ENCODE data around the gene LZTS3.

DNA sequence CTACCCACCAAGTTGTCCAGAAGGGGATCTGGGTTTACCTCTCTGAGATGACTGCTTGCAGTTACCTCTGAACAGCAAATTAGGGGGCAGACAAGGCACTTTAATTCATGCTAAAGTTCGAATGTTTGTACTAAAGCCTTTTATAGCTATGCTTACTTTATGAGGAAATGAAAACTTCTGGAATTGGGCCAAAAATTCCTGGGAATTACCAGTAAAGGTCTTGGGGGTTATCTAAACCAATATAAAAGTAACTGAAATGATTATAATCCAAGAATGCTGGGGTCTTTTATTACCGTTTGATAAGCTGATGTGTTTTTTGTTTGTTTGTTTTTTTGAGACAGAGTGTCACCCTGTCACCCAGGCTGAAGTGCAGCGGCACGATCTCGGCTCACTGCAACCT lies 7.9 kb upstream of the LZTS3 start:
- TF ChIP-seq, protein P1, sequence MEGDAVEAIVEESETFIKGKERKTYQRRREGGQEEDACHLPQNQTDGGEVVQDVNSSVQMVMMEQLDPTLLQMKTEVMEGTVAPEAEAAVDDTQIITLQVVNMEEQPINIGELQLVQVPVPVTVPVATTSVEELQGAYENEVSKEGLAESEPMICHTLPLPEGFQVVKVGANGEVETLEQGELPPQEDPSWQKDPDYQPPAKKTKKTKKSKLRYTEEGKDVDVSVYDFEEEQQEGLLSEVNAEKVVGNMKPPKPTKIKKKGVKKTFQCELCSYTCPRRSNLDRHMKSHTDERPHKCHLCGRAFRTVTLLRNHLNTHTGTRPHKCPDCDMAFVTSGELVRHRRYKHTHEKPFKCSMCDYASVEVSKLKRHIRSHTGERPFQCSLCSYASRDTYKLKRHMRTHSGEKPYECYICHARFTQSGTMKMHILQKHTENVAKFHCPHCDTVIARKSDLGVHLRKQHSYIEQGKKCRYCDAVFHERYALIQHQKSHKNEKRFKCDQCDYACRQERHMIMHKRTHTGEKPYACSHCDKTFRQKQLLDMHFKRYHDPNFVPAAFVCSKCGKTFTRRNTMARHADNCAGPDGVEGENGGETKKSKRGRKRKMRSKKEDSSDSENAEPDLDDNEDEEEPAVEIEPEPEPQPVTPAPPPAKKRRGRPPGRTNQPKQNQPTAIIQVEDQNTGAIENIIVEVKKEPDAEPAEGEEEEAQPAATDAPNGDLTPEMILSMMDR (IDR thresholded peaks at IDR 0.05): no peak
- no peak for TF ChIP-seq POLR2A (IDR thresholded peaks at IDR 0.05)
